ENCODE results near the gene STOML1. TPM values are rescaled to one million over a fixed set of nuclear protein-coding genes. Genes with fewer than 3 reads are reported as not detected.

STOML1 gene
- total RNA-seq, 1 experiment from 2014 or later = 6.9 TPM

Other genes starting within 250 kb of the STOML1 start
- gene INSYN1, start 238.9 kb downstream of the STOML1 start, total RNA-seq (2021; ENCODE audit: unreplicated experiment) = 2.6 TPM
- not detected for gene TBC1D21, start 118.7 kb downstream of the STOML1 start, total RNA-seq (2021; ENCODE audit: unreplicated experiment)
- gene LOXL1, start 65.8 kb downstream of the STOML1 start, total RNA-seq (2021; ENCODE audit: unreplicated experiment) = 18.6 TPM
- 52.2 TPM for gene PML, start 2.4 kb upstream of the STOML1 start, total RNA-seq (2021; ENCODE audit: unreplicated experiment)
- gene GOLGA6A, start 90.3 kb upstream of the STOML1 start, total RNA-seq (2021; ENCODE audit: unreplicated experiment) = 0.05 TPM
- 0.36 TPM for gene ISLR2, start 138.3 kb upstream of the STOML1 start, total RNA-seq (2021; ENCODE audit: unreplicated experiment)
- 0.28 TPM for gene ISLR, start 181.4 kb upstream of the STOML1 start, total RNA-seq (2021; ENCODE audit: unreplicated experiment)
- 1.1 TPM for gene STRA6, start 210.5 kb upstream of the STOML1 start, total RNA-seq (2021; ENCODE audit: unreplicated experiment)
- gene CCDC33, start 244.0 kb upstream of the STOML1 start, total RNA-seq (2021; ENCODE audit: unreplicated experiment) = not detected

Data from Panc1 (cell line).